ENCODE measurements around the gene JUND. TPM values are rescaled to one million over a fixed set of nuclear protein-coding genes. Genes with fewer than 3 reads are reported as not detected.

The JUND gene
- total RNA-seq, 1 experiment from 2014 or later, result 151 TPM

DNA sequence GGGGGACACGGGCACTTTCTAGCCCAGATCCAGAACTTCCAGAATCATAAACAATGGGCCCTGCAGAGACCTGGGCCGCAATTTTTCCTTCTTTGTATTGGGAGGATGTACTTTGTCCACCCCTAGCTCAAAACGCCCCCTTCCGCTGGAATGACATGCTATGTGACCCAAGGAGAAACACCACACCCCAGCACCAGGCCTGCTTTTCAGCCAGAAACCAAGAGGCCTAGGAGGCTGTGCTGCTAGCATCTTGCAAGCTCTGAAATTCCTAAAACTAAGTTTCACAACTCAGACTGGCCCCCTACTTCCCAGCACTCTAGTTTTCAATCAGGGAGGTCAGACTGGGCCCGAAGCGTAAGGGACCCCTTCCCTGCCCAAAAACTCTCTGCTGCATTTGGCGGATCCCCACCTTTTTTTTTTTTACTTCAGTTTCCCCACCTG is 40.9 kb upstream of the JUND start:
- ATAC-seq (peak; percentile 17; the same call in 1 of the 2 replicates), DNase-seq (peak; percentile 43)
- intact Hi-C loops (cut with micrococcal nuclease), result loop anchor here (10.0 kb wide), 1 partner anchor 118 kb away; the partner anchor contains the start of gene RAB3A
- TSS peak; percentile 67 for BruUV-seq (replicated peaks)
- Histone ChIP-seq H3K27me3 (ENCODE audit: low read length) (no peaks in the 10 kb centered on the region), H3K9me2 (replicated peaks; ENCODE audit: low read length) (no peaks in the 10 kb centered on the region), H3K9me3 (ENCODE audit: low read length) (no peaks in the 10 kb centered on the region), H4K20me1 (ENCODE audit: low read length) (no peaks in the 10 kb centered on the region), H3K79me2 (ENCODE audit: low read length) (peaks cover 47% of the 10 kb centered on the region), H3K4me2 (ENCODE audit: low read length) (peak overlapping the region; percentile 99), H3K36me3 (ENCODE audit: low read depth, low read length) (0 out of 2 replicates have a peak, but pooled peaks cover 3% of the 10 kb centered on the region), H3K4me1 (ENCODE audit: insufficient read depth, low read length) (peaks cover 25% of the 10 kb centered on the region), H3K27ac (ENCODE audit: low read length) (peak overlapping the region; percentile 73), H3K9ac (ENCODE audit: low read length) (peak overlapping the region; percentile 99), H3K4me3 (ENCODE audit: low read length) (peak overlapping the region; percentile 97), H2AFZ (ENCODE audit: low read length) (peak overlapping the region; percentile 83), H3F3A (ENCODE audit: low read length, unreplicated experiment) (no peaks in the 10 kb centered on the region)
- CTCF ChIA-PET, result interaction anchor here (0.6 to 2.2 kb wide), 3 partner anchors 42 to 715 kb away, joined by 3 to 36 read pairs (median 4); partner anchors contain the start of gene JUND
- POLR2A ChIA-PET (ENCODE audit: unreplicated experiment), result interaction anchor here (0.5 to 1.8 kb wide), 3 partner anchors 41 to 1013 kb away, joined by 3 to 47 read pairs (median 7); partner anchors contain the start of gene JUND
- no peak for TF ChIP-seq EZH2 (IDR thresholded peaks at IDR 0.05; ENCODE audit: low read length, unreplicated experiment)
- TF ChIP-seq, protein P1, sequence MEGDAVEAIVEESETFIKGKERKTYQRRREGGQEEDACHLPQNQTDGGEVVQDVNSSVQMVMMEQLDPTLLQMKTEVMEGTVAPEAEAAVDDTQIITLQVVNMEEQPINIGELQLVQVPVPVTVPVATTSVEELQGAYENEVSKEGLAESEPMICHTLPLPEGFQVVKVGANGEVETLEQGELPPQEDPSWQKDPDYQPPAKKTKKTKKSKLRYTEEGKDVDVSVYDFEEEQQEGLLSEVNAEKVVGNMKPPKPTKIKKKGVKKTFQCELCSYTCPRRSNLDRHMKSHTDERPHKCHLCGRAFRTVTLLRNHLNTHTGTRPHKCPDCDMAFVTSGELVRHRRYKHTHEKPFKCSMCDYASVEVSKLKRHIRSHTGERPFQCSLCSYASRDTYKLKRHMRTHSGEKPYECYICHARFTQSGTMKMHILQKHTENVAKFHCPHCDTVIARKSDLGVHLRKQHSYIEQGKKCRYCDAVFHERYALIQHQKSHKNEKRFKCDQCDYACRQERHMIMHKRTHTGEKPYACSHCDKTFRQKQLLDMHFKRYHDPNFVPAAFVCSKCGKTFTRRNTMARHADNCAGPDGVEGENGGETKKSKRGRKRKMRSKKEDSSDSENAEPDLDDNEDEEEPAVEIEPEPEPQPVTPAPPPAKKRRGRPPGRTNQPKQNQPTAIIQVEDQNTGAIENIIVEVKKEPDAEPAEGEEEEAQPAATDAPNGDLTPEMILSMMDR (conservative IDR thresholded peaks at IDR 0.05; ENCODE audit: low read depth, low read length), result peak; percentile 50; the same call in 1 of the 2 replicates

DNA sequence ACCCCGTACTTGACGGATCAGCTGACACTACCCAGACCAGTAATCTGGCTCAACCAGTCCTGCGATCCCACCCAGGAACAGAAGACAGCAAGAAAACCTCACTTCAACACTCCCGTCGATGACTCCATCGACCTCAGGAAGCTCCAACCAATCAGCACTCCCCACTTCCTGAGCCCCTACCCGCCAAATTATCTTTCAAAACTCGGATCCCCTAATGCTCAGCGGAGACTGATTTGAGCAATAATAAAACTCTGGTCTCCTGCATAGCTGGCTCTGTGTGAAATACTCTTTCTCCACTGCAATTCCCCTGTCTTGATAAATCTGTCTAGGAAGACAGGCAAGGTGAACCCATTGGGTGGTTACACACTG is 40.3 kb upstream of the JUND start:
- peaks cover 49% of the 10 kb centered on the region for H3K79me2 ChIP-seq (ENCODE audit: low read length)
- no peaks in the 10 kb centered on the region for H3F3A ChIP-seq (ENCODE audit: low read length, unreplicated experiment)
- ChIA-PET POLR2A (ENCODE audit: unreplicated experiment) (interaction anchor here (1.8 kb wide), 1 partner anchor 41 kb away, joined by 47 read pairs; the partner anchor contains the start of gene JUND), CTCF (interaction anchor here (0.6 to 2.2 kb wide), 2 partner anchors 42 to 715 kb away, joined by 3 to 36 read pairs; no protein-coding TSS in a partner anchor)
- no peaks in the 10 kb centered on the region for H3K27me3 ChIP-seq (ENCODE audit: low read length)
- peaks cover 25% of the 10 kb centered on the region for H3K4me1 ChIP-seq (ENCODE audit: insufficient read depth, low read length)
- no TSS peak for BruUV-seq (replicated peaks)
- no peaks in the 10 kb centered on the region for H3K9me2 ChIP-seq (replicated peaks; ENCODE audit: low read length)
- no peaks in the 10 kb centered on the region for H4K20me1 ChIP-seq (ENCODE audit: low read length)
- intact Hi-C loops (cut with micrococcal nuclease), result loop anchor here (10.0 kb wide), 1 partner anchor 117 kb away; the partner anchor contains the start of gene RAB3A
- DNase-seq, result no peak
- peak overlapping the region; percentile 99 for H3K4me2 ChIP-seq (ENCODE audit: low read length)
- H3K9ac ChIP-seq (ENCODE audit: low read length), result peak overlapping the region; percentile 99
- no peaks in the 10 kb centered on the region for H3K9me3 ChIP-seq (ENCODE audit: low read length)
- peak overlapping the region; percentile 97 for H3K4me3 ChIP-seq (ENCODE audit: low read length)
- ATAC-seq, result no peak
- H3K36me3 ChIP-seq (ENCODE audit: low read depth, low read length), result 0 out of 2 replicates have a peak, but pooled peaks cover 3% of the 10 kb centered on the region
- no peak overlapping the region for H3K27ac ChIP-seq (ENCODE audit: low read length)
- TF ChIP-seq, protein P1 (conservative IDR thresholded peaks at IDR 0.05; ENCODE audit: low read depth, low read length), result no peak
- no peak for TF ChIP-seq EZH2phosphoT487 (IDR thresholded peaks at IDR 0.05; ENCODE audit: borderline replicate concordance, low read length)
- no peak for TF ChIP-seq EZH2 (IDR thresholded peaks at IDR 0.05; ENCODE audit: low read length, unreplicated experiment)
- no peak overlapping the region for H2AFZ ChIP-seq (ENCODE audit: low read length)

Data from PC-3 (cell line).